HG02938 (cell line): ENCODE data around the gene SLC22A23.

ENCODE experiments used
- ATAC-seq: cut with Tn5 transposase; IDR thresholded peaks from one replicate; pipeline ENCODE4 v1.9.1; 2021; ENCODE audit warnings: mild to moderate bottlenecking, moderate library complexity; ENCODE audit not compliant: unreplicated experiment

Gene SLC22A23

GRCh38 chr6:3372912-3373554 is 83.8 kb downstream of the SLC22A23 start:
- no peak for ATAC-seq

- ATAC-seq = no peak
Observed at GRCh38 chr6:3372184-3372846, 84.5 kb downstream of the SLC22A23 start.

DNA sequence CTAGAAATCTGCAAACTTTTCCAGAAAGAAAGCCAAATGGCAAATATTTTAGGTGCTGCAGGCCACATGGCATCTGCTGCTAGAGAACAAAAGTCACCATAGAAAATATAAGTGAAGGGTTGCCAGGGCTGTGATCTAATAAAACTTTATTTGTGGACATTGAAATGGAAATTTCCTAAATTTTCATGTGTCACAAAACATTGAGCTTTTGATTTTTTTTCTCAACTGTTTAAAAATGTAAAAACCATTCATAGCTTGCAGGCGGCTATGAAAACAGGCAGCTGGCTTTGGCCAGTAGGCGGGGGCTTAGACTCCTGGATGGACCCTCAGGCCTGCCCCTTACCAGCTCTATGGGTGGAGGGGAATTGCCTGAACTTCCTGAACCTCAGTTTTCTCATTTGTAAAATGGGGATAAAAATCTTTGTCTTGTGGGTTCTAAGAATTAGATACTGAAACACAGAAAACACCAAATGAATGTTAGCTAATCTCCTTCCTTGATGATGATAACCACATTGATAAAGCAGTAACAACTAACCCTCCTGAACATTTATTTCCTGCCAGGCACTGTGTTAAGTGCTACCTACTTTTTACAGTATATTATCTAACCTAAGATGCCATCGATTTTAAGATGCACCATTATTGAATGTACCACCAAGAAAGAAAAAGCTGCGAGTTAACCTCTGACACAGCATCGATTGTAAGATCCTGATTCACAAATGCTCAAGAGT is 85.5 kb downstream of the SLC22A23 start:
- ATAC-seq = no peak

DNA sequence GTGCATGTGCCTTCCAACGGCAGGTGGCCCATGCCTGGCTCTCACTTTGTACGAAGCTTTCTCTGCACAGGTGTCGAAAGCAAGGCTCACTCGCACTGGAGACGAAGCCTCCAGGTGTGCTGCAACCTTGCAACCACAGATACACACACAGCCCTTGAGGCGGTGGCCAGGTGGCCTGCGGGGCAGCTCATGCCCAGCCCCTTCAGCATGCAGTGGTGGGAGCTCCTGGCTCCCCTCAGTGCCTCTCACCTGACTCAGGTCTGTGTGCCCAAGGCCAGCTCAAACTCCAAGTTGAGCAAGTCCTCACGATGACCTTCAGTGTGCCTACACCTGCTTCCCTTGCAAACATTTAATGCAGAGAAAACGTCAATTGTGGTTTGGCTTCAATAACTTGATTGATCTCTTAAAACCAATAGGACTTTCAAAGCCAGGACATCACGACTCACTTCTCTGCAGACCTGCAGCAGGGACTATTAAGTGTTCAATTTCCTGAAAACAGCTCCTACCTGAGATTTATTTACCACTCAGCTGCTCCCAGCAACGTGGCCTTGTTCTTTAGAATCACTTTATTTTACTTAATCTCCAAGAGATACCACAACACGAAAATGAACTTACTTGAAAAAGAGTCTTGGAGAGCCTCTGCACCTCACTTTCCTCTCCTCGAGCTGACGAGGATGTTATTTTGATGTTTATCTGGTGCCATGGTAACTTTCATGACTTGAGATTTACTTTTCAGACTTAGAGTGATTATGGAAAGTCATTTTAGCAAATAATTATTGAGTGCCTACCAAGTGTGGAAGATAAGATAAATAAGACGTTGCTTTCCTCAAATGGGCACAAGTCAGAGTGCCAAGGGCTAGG is 86.3 kb downstream of the SLC22A23 start:
- no peak for ATAC-seq

- no peak for ATAC-seq
Observed at GRCh38 chr6:3369985-3370360, 86.9 kb downstream of the SLC22A23 start.

DNA sequence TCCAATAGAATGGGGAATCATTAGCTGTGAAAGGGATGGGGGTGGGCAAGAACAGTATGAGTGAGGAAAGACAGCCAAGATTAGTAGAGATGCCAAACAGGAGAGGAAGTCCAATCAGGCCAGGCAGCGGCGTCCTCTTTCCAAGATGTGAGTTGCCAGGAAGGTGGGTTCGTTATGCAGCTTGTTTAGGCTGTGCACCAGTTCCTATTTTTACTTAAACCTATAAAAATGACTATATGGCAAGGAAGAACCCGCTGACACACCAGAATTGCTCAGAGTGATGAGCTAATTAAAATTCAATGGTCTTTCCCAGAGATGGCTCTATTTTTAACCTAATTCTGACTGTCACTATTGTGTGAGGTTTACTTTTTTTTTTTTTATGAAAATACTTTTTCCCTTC is 88.2 kb downstream of the SLC22A23 start:
- no peak for ATAC-seq

GRCh38 chr6:3367630-3368029 is 89.2 kb downstream of the SLC22A23 start:
- ATAC-seq = no peak

DNA sequence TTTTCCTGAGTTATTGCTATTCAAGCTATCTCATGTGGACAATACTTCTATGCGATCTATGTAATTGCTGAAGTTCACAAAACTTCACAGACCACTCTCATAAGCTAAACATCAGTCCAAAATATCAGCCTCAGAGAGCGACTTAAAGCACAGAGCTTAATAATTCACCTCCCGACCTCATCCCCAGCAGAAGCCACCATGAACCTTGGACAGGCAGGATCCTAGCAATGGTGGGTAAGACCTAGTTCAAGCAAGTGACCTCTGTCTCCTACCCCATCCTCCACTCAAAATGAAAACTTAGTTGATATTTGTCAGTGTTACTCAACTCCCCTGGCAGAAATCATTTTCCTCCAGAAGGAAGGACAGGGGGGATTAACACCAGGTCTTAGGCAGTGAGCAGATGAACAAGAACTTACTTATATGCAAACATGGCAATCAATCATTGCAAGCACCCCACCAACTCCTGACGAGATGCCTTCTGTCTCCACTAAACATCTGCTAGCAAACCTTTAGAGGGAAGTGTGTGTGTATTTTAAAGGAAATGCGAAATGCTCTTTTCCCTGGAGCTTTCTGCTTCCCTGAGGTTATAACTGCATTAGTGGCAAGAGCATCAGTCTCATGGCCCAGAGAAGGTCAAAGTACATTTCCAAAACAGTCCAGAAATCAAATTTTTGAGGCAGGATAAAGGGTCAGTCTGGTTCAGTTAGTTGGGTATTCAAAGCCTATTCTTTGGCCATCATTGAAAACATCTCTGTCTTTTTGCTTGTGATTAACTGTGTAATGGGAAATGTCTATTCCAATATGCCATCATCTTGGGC is 90.0 kb downstream of the SLC22A23 start:
- ATAC-seq = no peak

DNA sequence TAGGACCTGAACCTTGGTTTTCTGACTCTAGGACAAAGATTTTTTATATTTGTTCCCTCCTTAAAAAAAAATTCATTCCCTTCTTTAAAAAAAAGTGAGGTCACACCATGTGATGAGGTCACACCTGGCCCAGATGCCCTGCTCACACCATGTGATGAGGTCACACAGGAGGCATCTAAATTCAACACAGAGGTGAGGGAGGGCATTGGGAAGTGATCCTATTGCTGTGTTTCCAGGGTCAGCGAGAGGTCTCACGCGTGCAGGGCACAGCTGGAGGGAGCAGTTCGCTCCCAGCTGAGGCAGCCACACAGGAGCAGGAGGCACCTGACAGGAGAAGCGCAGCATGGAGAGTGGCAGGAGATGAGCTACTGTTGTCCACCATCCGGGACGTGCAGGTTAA is 92.5 kb downstream of the SLC22A23 start:
- ATAC-seq = no peak

GRCh38 chr6:3363296-3364025 is 93.4 kb downstream of the SLC22A23 start:
- ATAC-seq = no peak

- ATAC-seq = no peak
Observed at GRCh38 chr6:3361312-3362037, 95.4 kb downstream of the SLC22A23 start.

DNA sequence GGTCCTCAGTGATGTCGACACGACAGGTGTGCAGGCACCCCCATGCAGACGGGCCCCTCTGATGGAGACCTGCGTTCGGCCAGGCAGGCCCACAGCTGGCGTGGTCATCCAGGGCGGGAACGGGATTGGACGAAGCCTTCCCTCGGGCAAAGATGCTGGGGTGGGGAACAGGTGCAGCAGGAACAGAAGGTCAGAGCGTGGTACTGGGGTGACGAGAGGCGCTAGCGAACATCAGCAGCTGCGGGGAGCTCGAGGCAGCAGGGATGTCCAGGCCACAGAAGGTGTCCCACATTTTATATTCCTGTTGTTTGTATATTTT is 96.2 kb downstream of the SLC22A23 start:
- no peak for ATAC-seq

DNA sequence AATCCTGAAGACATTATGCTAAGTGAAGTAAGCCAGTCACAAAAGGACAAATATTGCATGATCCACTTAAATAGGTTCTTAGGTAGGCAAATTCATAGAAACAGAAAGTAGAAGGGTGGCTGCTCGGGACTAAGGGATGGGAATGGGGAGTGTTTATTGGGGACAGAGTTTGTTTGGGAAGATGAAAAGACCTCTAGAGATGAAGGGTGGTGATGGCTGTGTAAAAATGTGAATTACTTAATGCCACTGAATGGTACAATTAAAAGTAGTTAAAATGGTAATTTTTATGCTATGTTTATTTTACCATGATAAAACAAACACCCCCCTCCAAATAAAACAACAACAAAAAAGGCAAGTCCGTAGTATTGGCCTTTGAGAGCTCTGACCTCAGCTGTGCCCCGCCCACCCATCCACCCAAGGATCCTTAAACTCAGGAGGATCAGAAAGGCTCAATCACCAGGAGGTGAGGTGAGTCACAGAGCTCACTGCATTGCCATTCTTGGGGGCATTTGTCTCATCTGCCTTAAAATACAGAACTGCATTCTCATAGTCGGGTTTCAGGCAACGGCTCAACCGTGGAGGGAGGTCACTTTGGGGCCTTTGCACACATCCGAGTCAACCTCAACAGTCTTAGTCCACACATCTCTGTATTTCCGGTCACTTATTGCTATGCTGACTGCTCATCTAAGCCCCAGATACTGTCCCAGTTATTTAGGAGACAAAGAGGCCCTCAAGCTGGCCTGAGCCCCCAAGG is 96.7 kb downstream of the SLC22A23 start:
- no peak for ATAC-seq

DNA sequence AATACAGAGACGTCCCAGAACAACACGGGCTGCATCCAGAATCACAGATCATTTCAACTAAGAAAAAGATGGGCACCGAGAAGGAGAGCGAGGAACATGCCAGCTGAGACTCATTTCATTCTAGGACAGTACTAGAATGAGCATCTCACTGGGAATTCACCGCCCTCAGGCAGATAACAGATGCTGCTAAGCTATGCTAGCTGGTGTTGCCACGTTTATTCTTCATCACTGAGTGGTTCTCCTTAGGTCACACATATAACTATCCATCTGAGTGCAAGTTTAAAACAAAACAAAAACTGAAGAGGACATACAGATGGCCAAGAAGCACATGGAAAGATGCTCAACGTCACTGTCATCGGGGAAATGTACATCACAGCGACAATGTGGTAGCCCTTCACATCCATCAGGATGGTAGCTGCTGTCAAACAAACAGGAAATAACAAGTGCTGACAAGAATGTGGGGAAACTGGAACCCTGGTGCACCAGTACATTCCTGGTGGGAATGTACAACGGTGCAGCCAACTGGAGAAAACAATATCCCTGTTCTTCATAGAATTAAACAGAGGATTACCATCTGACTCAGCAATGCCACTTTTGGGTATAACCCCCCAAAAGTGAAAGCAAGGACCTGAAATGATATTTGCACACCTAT is 97.6 kb downstream of the SLC22A23 start:
- no peak for ATAC-seq

- ATAC-seq = no peak
Observed at GRCh38 chr6:3358413-3359100, 98.3 kb downstream of the SLC22A23 start.

DNA sequence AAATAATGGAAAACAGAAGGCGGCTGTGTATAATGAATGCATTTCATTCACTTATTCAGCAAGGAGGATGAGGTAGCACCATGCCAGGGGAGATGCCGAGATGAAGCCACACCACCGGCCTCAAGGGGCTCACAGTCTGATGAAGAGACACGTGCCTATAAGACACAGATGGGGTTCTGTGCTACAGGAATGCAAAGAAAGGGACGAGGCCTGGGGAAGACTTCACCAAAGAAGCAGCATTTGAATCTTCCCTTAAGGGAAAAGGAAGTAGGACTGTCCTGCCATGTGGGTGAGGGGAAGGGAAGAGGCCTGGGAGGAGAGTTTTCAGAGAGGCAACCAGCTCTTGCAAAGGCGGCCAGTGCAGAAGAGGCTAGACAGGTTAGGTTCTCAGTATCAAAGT is 99.2 kb downstream of the SLC22A23 start:
- ATAC-seq = no peak

DNA sequence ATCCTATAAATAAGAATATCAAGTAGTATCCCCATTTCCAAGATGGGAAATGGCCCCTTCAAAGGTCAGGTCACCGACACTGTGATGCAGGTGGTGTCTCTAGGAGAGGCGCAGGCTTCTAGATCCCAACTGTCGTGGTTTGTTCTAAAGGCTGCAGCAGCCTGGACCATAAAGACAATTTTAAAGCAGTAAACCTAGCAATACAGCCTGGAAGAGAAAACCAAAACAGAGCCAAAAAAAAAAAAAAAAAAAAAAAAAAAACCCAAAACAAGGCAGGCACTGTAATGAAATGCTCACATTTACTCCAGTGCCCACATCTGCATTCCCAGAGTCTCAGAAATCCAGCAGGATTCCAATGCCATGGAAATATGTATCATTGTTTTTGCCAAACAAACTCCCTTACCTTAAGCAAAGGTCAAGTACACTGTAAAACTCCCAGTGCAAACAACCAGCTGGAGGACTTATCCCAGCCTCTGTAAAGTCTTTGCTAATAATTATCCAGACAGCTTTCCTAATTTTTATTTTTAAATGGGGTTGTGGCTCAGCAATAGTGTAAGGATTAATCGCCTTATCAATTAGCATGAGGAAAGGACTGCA is 99.9 kb downstream of the SLC22A23 start:
- ATAC-seq = no peak
